Neutrophil (primary cell): ENCODE measurements around the gene TNNT1.

Experiments
- H3K27ac ChIP-seq: fragments of 200-600 bp; sonication (generic); 2 replicates; pipeline ENCODE4 v1.5.1; 2016; ENCODE audit warnings: mild to moderate bottlenecking, moderate library complexity
- H3K27me3 ChIP-seq: fragments of 200-600 bp; sonication (generic); 2 replicates; pipeline ENCODE4 v1.6.0; 2016; ENCODE audit warnings: mild to moderate bottlenecking
- H3K36me3 ChIP-seq: fragments of 200-600 bp; sonication (generic); 2 replicates; pipeline ENCODE4 v1.5.1; 2017
- H3K4me1 ChIP-seq, 2 experiments: fragments of 200-600 bp in 1 of 2; sonication (generic) in 1 of 2; 1 replicate in 1 of 2; 2 replicates in 1 of 2; pipeline versions ENCODE4 v1.5.1 to v1.6.1; 2013 to 2016; ENCODE audit warnings: low read depth in 1 of 2, low read length in 1 of 2, mild to moderate bottlenecking in 1 of 2, moderate library complexity in 1 of 2; ENCODE audit not compliant: control insufficient read depth in 1 of 2, insufficient read depth in 1 of 2
- H3K4me3 ChIP-seq, 2 experiments: fragments of 200-600 bp in 1 of 2; sonication (generic) in 1 of 2; 1 replicate in 1 of 2; 2 replicates in 1 of 2; pipeline ENCODE4 v1.5.1; 2013 to 2016; ENCODE audit warnings: low read depth in 1 of 2, low read length in 1 of 2, mild to moderate bottlenecking in 1 of 2, moderate library complexity in 1 of 2
- H3K9me3 ChIP-seq: fragments of 200-600 bp; sonication (generic); 2 replicates; pipeline ENCODE4 v1.5.1; 2016
- CTCF ChIP-seq: fragments of 200-600 bp; sonication (generic); IDR thresholded peaks from 2 replicates; pipeline ENCODE4 v1.5.1; 2016; ENCODE audit warnings: antibody characterized with exemption

Gene TNNT1

GRCh38 chr19:55085923-55086715 is 62.9 kb downstream of the TNNT1 start:
- TF ChIP-seq CTCF: no peak
- Histone ChIP-seq H3K4me1 (peaks cover 20 to 28% of the 10 kb centered on the region in 2 experiments), H3K4me3 (no peak overlapping the region), H3K36me3 (peaks cover 21% of the 10 kb centered on the region), H3K27me3 (peaks cover 75% of the 10 kb centered on the region), H3K27ac (no peak overlapping the region), H3K9me3 (peaks cover 6% of the 10 kb centered on the region)

- peaks cover 92% of the 10 kb centered on the region for H3K27me3 ChIP-seq
Observed at GRCh38 chr19:55084416-55084815, 64.6 kb downstream of the TNNT1 start.

GRCh38 chr19:55083004-55083850 is 65.8 kb downstream of the TNNT1 start:
- Histone ChIP-seq H3K9me3 (peaks cover 6% of the 10 kb centered on the region), H3K36me3 (no peaks in the 10 kb centered on the region), H3K4me3 (no peak overlapping the region), H3K4me1 (peaks cover 28 to 39% of the 10 kb centered on the region in 2 experiments), H3K27ac (no peak overlapping the region), H3K27me3 (peaks cover 96% of the 10 kb centered on the region)
- no peak for TF ChIP-seq CTCF

More at GRCh38 chr19:55084416-55084815, 64.6 kb downstream of the TNNT1 start:
- H3K9me3 ChIP-seq: peaks cover 6% of the 10 kb centered on the region
- H3K27ac ChIP-seq: no peak overlapping the region
- peaks cover 28 to 39% of the 10 kb centered on the region in 2 experiments for H3K4me1 ChIP-seq
- no peak overlapping the region for H3K4me3 ChIP-seq
- H3K36me3 ChIP-seq: peaks cover 4% of the 10 kb centered on the region
- no peak for TF ChIP-seq CTCF
